ENCODE measurements around the gene ST3GAL4.

ST3GAL4 gene

DNA sequence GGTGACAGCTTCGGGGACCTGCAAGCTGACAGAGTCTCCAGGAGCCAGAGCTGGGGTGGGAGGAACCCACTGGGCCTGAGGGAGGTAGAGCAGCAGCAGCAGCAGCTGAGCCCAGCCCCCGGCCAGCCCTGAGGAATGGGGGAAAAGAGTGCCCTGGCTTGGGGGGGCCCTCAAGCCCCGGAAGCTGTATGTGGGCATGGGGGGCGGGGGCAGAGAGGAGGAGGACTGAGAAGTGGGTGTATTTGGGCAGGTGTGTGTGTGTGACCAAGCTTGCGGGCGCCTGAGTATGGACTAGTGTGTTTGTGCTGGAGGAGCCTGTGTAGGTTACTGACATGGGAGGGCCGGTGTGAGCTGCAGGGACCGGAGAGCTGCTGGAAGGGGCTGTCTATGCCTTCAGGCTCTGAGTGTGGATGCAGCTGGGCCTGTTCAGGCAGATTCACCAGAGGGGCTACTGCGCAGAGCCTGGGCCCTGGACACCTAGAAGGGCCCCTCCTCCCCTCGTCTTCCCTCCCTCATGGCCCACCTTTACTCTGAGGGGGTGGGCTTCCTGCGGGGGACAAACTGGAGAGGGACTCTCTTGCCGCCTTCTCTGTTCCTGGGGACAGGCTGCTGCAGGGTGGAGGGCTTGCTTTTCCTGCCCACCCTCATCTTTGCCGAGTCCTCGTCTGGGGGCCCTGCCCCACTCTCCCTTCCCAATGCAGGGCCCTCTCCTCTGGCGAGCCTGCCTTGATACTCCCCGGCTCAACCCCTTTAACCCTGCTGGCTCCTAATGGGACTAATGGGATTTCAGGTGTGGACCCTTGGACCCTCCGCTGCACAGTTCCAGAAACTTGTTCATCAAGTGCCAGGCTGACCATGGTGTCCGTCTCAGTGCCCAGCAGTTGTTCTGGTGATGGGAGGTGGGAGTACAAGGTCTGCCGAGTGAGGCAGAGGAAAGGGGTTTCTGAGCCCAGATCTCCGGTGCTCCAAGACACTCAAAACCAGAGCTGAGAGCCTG is 28.2 kb downstream of the ST3GAL4 start:
- peak overlapping the region; percentile 50; the same call in 1 of the 2 replicates for H3K27ac ChIP-seq
- TF ChIP-seq, protein P1, sequence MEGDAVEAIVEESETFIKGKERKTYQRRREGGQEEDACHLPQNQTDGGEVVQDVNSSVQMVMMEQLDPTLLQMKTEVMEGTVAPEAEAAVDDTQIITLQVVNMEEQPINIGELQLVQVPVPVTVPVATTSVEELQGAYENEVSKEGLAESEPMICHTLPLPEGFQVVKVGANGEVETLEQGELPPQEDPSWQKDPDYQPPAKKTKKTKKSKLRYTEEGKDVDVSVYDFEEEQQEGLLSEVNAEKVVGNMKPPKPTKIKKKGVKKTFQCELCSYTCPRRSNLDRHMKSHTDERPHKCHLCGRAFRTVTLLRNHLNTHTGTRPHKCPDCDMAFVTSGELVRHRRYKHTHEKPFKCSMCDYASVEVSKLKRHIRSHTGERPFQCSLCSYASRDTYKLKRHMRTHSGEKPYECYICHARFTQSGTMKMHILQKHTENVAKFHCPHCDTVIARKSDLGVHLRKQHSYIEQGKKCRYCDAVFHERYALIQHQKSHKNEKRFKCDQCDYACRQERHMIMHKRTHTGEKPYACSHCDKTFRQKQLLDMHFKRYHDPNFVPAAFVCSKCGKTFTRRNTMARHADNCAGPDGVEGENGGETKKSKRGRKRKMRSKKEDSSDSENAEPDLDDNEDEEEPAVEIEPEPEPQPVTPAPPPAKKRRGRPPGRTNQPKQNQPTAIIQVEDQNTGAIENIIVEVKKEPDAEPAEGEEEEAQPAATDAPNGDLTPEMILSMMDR (conservative IDR thresholded peaks at IDR 0.05) = no peak

DNA sequence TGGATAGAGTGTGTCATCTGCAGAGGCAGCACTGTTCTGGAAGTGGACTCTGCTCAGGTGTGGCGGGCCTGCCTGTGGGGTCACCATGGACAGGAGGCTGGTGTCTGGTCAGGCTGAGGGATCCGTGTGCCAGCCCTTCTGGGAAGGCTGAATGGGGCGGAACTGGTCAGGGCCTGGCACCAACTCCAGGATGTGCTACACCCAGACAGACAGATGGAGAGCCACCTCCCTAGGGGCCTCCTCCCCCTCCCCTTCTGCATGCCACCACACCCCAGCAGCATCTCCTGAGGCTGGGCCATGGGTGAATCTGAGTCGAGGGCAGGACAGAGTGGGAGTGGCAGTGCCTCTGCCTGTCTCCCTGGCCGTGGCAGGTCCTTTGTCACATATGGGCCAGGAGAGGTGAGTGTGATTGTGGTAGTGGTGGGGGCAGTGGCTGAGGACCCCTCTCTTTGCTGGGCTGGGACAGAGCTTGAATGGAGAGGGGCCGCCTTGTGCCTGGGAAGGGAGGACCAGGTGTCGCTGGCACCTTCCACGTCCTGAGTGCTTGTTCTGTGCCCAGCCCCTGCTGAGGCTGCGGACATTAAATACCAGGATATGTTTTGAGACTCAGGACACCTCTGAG is 29.1 kb downstream of the ST3GAL4 start:
- TF ChIP-seq, protein P1 (conservative IDR thresholded peaks at IDR 0.05) = no peak
- no peak overlapping the region; the same call in 1 of the 2 replicates for H3K27ac ChIP-seq

DNA sequence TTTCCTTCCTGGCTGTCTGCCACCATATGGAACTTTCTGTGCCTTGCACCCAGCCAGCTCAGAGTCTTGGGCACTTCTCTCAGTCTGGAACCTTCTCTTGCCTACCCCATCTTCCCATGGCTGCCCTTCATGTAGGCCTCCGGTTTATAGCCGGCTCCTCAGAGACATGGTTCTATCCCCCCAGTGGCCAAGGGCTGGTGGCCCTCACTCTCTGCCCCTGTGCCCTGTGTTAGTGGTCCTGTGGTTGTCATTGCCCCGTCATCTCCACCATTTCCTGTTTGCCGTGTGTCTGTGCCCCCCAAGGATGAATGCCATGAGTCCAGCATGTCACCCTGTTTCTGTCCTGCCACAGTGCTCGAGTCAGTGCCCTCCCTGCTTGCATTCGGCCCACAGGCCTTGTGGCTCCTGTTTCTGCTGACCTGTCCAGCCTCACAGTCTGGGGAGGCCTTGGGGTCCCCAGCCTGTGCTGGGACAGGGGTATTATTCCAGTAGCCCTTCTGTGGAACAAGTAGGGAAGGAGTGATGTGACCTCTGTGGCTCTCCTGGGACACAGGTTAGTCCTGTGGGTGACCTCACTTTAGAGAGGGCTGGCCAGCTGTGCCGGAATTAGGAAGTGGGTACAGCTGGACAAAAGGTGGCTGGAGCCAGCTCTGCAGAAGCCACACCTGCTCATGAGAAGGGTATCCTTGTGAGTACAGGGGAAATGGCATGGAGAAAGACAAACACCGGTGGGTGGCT is 30.7 kb downstream of the ST3GAL4 start:
- TF ChIP-seq, protein P1 (conservative IDR thresholded peaks at IDR 0.05) = no peak
- H3K27ac ChIP-seq = peak overlapping the region; percentile 90

DNA sequence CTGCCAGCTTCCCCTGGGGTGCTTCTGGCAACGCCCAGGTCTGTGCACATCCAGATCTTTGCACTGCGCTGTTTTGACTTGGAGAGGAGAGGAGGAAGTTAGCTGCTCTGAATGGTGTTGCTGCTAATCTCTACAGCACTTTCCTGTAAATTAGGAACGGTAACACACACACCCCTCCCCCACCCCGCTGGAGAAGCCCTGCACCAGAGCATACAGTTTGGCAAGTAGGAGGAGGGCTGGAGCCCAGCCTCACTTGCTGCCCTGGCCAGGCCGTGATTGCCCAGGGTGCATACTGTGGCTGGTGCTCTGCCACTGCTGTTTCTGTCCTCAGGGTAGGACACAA is 31.2 kb downstream of the ST3GAL4 start:
- H3K27ac ChIP-seq = peak overlapping the region; percentile 90

DNA sequence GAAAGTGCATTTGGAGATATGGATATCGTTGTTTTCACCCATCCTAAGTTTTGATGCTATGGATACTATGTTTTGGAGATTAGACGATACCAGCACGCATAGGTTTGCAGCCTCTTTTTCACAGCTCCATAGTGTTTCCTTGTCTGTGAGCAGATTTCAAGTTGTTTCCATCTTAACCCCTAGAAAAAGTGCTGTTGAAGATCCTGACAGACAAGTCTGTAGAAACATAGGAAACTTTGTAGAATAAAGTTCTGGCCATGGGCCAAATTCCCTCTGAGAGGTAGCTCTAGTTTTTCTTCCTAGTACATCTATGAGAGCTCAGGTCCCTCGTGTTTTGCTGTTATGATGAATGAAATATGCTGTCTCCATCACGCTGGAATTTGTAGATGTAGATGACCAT is 32.4 kb downstream of the ST3GAL4 start:
- H3K27ac ChIP-seq = peak overlapping the region; percentile 90
- TF ChIP-seq, protein P1 (conservative IDR thresholded peaks at IDR 0.05) = no peak

DNA sequence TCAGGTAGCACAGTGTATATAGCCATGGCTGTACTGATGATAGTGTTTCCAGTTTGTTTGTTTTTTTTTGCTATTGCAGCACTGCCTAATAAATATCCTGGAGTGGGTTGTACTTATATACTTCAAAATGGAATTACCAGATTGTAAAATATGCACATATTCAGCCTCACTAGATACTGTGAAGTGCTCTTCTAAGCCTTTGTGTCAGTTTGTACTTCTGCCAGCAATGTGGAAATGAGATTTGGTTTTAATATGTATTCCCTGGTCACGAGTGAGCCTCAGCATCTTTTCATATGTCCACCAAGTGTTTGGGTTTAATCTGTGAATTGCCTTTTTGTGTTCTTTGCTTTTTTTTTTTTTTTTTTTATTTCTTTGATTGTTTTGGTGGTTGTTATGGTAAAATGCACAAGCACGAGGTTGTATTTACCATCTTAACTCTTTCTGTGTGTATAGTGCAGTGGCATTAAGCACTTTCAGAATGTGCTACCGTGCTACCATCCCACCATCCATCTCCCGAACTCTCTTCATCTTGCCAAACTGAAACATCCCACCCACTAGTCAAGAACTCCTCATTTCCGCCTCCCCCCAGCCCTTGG is 34.9 kb downstream of the ST3GAL4 start:
- TF ChIP-seq, protein P1 (conservative IDR thresholded peaks at IDR 0.05) = no peak
- no peak overlapping the region for H3K27ac ChIP-seq

DNA sequence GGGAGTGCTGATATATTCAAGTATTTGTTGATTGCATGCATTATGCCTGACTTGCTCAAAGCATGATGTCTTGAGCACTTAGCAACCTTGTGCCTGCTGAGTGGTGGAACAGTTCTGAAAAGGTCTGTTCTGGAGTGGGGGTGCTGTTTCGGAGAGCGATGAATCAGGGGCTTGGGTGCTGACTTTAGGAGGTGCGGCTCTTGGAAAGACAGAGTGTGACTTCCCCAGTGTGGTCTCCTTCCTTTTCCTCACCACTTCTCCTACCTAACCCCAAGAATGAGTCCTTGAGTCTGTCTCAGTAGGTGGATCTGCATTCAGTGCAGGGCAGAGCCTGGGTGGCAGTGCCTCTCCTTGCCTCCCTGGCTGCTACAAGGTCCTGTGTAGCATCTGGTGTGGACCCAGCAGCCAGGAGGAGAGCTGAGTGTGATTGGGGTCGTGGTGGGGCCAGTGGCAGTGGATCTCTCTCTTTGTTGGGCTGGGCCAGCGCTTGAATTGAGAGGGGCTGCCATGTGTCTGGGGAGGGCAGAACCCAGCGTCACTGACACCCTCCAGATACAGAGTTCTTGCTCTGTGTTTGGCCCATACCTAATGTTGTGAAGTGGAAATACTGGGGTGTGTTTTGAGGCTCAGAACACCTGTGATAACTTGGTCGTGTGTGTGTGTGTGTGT is 35.9 kb downstream of the ST3GAL4 start:
- no peak overlapping the region for H3K27ac ChIP-seq
- TF ChIP-seq, protein P1 (conservative IDR thresholded peaks at IDR 0.05) = no peak
